ENCODE measurements around the gene ARHGDIB. TPM values are rescaled to one million over a fixed set of nuclear protein-coding genes. Genes with fewer than 3 reads are reported as not detected.

ARHGDIB gene
- total RNA-seq, 1 donor from 2014 or later = 19.0 TPM

DNA sequence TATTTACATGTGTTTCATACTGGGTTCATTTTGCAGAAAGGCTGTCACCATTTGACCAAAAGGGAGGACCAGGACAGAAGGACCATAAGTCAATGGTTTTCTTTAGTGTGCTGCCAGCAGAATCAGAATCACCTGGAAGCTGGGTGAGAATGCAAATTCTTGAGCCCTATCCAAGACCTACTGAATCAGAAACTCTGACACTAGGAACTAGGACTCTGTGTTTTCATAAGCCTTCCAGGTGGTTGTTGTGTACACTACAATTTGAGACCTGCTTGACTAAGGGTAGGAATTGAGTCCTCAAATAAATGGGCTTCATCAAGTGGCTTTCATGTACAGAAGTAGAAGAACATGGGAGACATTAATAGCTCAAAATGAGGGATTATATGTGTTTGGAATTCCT is 43.7 kb upstream of the ARHGDIB start:
- peaks cover 1% of the 10 kb centered on the region for H3K27me3 Mint-ChIP-seq (ENCODE audit: low read depth, unreplicated experiment)

DNA sequence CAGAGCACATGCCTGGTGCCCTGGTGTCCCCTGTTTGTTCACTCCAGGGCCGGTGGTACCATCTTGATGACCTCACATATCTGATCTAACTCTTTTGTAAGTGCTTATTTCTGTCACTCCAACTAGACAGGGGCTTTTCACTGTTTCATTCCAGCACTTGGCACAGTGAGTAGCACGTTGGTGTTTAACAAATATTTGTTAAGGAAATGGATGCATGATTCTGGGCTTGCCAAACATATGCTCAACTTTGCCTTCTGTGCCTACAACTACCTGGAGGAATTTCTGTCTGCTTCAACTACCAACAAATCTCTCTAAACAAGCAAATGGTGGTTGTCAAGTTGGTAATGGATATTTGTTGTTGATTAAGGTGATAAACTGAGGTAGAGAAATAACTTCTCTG is 43.0 kb upstream of the ARHGDIB start:
- Histone ChIP-seq H3K27ac (ENCODE audit: low read depth, low read length) (no peak overlapping the region), H3K27me3 (ENCODE audit: insufficient read depth, low read length) (no peaks in the 10 kb centered on the region), H3K4me1 (ENCODE audit: insufficient read depth, low read length) (no peaks in the 10 kb centered on the region), H3K9me3 (ENCODE audit: insufficient read depth, low read depth, low read length) (no peaks in the 10 kb centered on the region), H3K4me3 (ENCODE audit: insufficient read depth, low read depth, low read length) (no peak overlapping the region), H4K20me1 (ENCODE audit: insufficient read depth, low read length) (no peaks in the 10 kb centered on the region), H3K36me3 (ENCODE audit: insufficient read depth, low read length) (no peaks in the 10 kb centered on the region), H3K79me2 (ENCODE audit: insufficient read depth, low read length) (no peaks in the 10 kb centered on the region), H2AFZ (ENCODE audit: low read depth, low read length) (no peak overlapping the region), H3K9ac (ENCODE audit: low read length) (no peak overlapping the region), H3K4me2 (ENCODE audit: low read length) (no peak overlapping the region)
- no peak for TF ChIP-seq CTCF (IDR thresholded peaks at IDR 0.05; ENCODE audit: insufficient read depth, low read depth, low read length)
- TF ChIP-seq EZH2 (IDR thresholded peaks at IDR 0.05; ENCODE audit: insufficient read depth, low read length) = no peak
- H3K9me3 Mint-ChIP-seq (ENCODE audit: unreplicated experiment) = no peaks in the 10 kb centered on the region
- no peaks in the 10 kb centered on the region for H3K36me3 Mint-ChIP-seq (ENCODE audit: low read depth, unreplicated experiment)
- H3K4me3 Mint-ChIP-seq (ENCODE audit: unreplicated experiment) = no peak overlapping the region
- peaks cover 1% of the 10 kb centered on the region for H3K27me3 Mint-ChIP-seq (ENCODE audit: low read depth, unreplicated experiment)
- peaks cover 3% of the 10 kb centered on the region for H3K4me1 Mint-ChIP-seq (ENCODE audit: low read depth, unreplicated experiment)
- FAIRE-seq = no peak
- no peak overlapping the region for H3K27ac Mint-ChIP-seq (ENCODE audit: unreplicated experiment)
- DNase-seq (ENCODE audit: low read depth) = no peak

More for the DNA sequence above, 43.7 kb upstream of the ARHGDIB start:
- Mint-ChIP-seq H3K4me3 (ENCODE audit: unreplicated experiment) (no peak overlapping the region), H3K9me3 (ENCODE audit: unreplicated experiment) (no peaks in the 10 kb centered on the region), H3K36me3 (ENCODE audit: low read depth, unreplicated experiment) (no peaks in the 10 kb centered on the region), H3K27ac (ENCODE audit: unreplicated experiment) (no peak overlapping the region), H3K4me1 (ENCODE audit: low read depth, unreplicated experiment) (peaks cover 3% of the 10 kb centered on the region)
- TF ChIP-seq CTCF (IDR thresholded peaks at IDR 0.05; ENCODE audit: insufficient read depth, low read depth, low read length) = no peak
- no peak for TF ChIP-seq EZH2 (IDR thresholded peaks at IDR 0.05; ENCODE audit: insufficient read depth, low read length)
- Histone ChIP-seq H2AFZ (ENCODE audit: low read depth, low read length) (no peak overlapping the region), H3K27me3 (ENCODE audit: insufficient read depth, low read length) (no peaks in the 10 kb centered on the region), H3K9ac (ENCODE audit: low read length) (no peak overlapping the region), H3K36me3 (ENCODE audit: insufficient read depth, low read length) (no peaks in the 10 kb centered on the region), H3K4me3 (ENCODE audit: insufficient read depth, low read depth, low read length) (no peak overlapping the region), H4K20me1 (ENCODE audit: insufficient read depth, low read length) (no peaks in the 10 kb centered on the region), H3K4me2 (ENCODE audit: low read length) (no peak overlapping the region), H3K79me2 (ENCODE audit: insufficient read depth, low read length) (no peaks in the 10 kb centered on the region), H3K27ac (ENCODE audit: low read depth, low read length) (no peak overlapping the region), H3K9me3 (ENCODE audit: insufficient read depth, low read depth, low read length) (no peaks in the 10 kb centered on the region), H3K4me1 (ENCODE audit: insufficient read depth, low read length) (no peaks in the 10 kb centered on the region)
- no peak for FAIRE-seq
- DNase-seq (ENCODE audit: low read depth) = no peak

GRCh38 chr12:15001733-15002382 is 40.5 kb upstream of the ARHGDIB start:
- no peak for FAIRE-seq
- H3K36me3 ChIP-seq (ENCODE audit: insufficient read depth, low read length) = no peaks in the 10 kb centered on the region
- no peak overlapping the region for H3K27ac Mint-ChIP-seq (ENCODE audit: unreplicated experiment)
- H3K9ac ChIP-seq (ENCODE audit: low read length) = no peak overlapping the region
- H3K27ac ChIP-seq (ENCODE audit: low read depth, low read length) = no peak overlapping the region
- H2AFZ ChIP-seq (ENCODE audit: low read depth, low read length) = peak overlapping the region; percentile 37
- TF ChIP-seq EZH2 (IDR thresholded peaks at IDR 0.05; ENCODE audit: insufficient read depth, low read length) (no peak), CTCF (IDR thresholded peaks at IDR 0.05; ENCODE audit: insufficient read depth, low read depth, low read length) (no peak)
- H3K4me1 Mint-ChIP-seq (ENCODE audit: low read depth, unreplicated experiment) = peaks cover 6% of the 10 kb centered on the region
- H3K9me3 ChIP-seq (ENCODE audit: insufficient read depth, low read depth, low read length) = no peaks in the 10 kb centered on the region
- H3K4me1 ChIP-seq (ENCODE audit: insufficient read depth, low read length) = no peaks in the 10 kb centered on the region
- H3K79me2 ChIP-seq (ENCODE audit: insufficient read depth, low read length) = no peaks in the 10 kb centered on the region
- H3K36me3 Mint-ChIP-seq (ENCODE audit: low read depth, unreplicated experiment) = no peaks in the 10 kb centered on the region
- H4K20me1 ChIP-seq (ENCODE audit: insufficient read depth, low read length) = no peaks in the 10 kb centered on the region
- peak; percentile 19 for DNase-seq (ENCODE audit: low read depth)
- H3K4me3 ChIP-seq (ENCODE audit: insufficient read depth, low read depth, low read length) = no peak overlapping the region
- no peaks in the 10 kb centered on the region for H3K27me3 Mint-ChIP-seq (ENCODE audit: low read depth, unreplicated experiment)
- no peaks in the 10 kb centered on the region for H3K27me3 ChIP-seq (ENCODE audit: insufficient read depth, low read length)
- H3K9me3 Mint-ChIP-seq (ENCODE audit: unreplicated experiment) = no peaks in the 10 kb centered on the region
- peak overlapping the region; percentile 36 for H3K4me2 ChIP-seq (ENCODE audit: low read length)
- H3K4me3 Mint-ChIP-seq (ENCODE audit: unreplicated experiment) = no peak overlapping the region

Data from astrocyte (in vitro differentiated cells and primary cell).